Activated CD8-positive, alpha-beta memory T cell treated with anti-CD3 and anti-CD28 coated beads, Interleukin-2, amount 10 ng/mL, durations not matched to agents 7 days and 5 days (primary cell): Measurements from ENCODE around the gene EPS8L3. TPM values are rescaled to one million over a fixed set of nuclear protein-coding genes. Genes with fewer than 3 reads are reported as not detected.
"Not testable (repeated sequence)": the region's sequence is repeated elsewhere in the genome, so short reads cannot be mapped to it uniquely, and the experiment has no call there.

Source experiments
- ATAC-seq: fragments of 150-1000 bp; cut with Tn5 transposase; one replicate; pipeline ENCODE4 v1.10.0; 2021; ENCODE audit warnings: moderate library complexity
- CTCF ChIA-PET: fragments of 350-600 bp; sonication (Branson Sonifier 250); formaldehyde crosslinking; loops from one replicate; lab custom pipeline; 2021; ENCODE audit warnings: antibody characterized with exemption; lab: Charles Lee
- DNase-seq: peaks from one replicate; pipeline ENCODE4 v3.0.0-alpha.2; 2020
- H3K27ac Mint-ChIP-seq: one replicate; pipeline ENCODE4 v1.8.0; 2021; ENCODE audit warnings: mild to moderate bottlenecking, mixed read lengths
- H3K27me3 Mint-ChIP-seq: one replicate; pipeline ENCODE4 v1.8.0; 2021; ENCODE audit warnings: mixed read lengths
- H3K36me3 Mint-ChIP-seq: one replicate; pipeline ENCODE4 v1.8.0; 2021; ENCODE audit warnings: mild to moderate bottlenecking, mixed read lengths
- H3K4me1 Mint-ChIP-seq: one replicate; pipeline ENCODE4 v1.8.0; 2021; ENCODE audit warnings: mixed read lengths
- H3K4me3 Mint-ChIP-seq: one replicate; pipeline ENCODE4 v1.8.0; 2021; ENCODE audit warnings: mild to moderate bottlenecking, moderate library complexity, mixed read lengths
- H3K9me3 Mint-ChIP-seq: one replicate; pipeline ENCODE4 v1.8.0; 2022; ENCODE audit warnings: low read depth, mixed read lengths
- total RNA-seq, 2 experiments: library from RNA; stranded (reverse); gene quantifications; one replicate each; pipeline ENCODE4 v1.2.3, GENCODE V29; 2021

EPS8L3 gene
- total RNA-seq, 2 experiments from 2014 or later = not detected

GRCh38 chr1:109772658-109773202, 9.0 kb upstream of the EPS8L3 start:
- Mint-ChIP-seq H3K27me3 (peaks cover 3% of the 10 kb centered on the region), H3K4me3 (no peak overlapping the region), H3K36me3 (no peaks in the 10 kb centered on the region), H3K27ac (no peak overlapping the region), H3K9me3 (no peaks in the 10 kb centered on the region), H3K4me1 (peaks cover 8% of the 10 kb centered on the region)
- no peak for DNase-seq
- ATAC-seq = no peak
- CTCF ChIA-PET = interaction anchor here (1.5 to 24.4 kb wide), 10 partner anchors 12 to 240 kb away, joined by 4 to 790 read pairs (median 26); partner anchors contain the start of gene AHCYL1

DNA sequence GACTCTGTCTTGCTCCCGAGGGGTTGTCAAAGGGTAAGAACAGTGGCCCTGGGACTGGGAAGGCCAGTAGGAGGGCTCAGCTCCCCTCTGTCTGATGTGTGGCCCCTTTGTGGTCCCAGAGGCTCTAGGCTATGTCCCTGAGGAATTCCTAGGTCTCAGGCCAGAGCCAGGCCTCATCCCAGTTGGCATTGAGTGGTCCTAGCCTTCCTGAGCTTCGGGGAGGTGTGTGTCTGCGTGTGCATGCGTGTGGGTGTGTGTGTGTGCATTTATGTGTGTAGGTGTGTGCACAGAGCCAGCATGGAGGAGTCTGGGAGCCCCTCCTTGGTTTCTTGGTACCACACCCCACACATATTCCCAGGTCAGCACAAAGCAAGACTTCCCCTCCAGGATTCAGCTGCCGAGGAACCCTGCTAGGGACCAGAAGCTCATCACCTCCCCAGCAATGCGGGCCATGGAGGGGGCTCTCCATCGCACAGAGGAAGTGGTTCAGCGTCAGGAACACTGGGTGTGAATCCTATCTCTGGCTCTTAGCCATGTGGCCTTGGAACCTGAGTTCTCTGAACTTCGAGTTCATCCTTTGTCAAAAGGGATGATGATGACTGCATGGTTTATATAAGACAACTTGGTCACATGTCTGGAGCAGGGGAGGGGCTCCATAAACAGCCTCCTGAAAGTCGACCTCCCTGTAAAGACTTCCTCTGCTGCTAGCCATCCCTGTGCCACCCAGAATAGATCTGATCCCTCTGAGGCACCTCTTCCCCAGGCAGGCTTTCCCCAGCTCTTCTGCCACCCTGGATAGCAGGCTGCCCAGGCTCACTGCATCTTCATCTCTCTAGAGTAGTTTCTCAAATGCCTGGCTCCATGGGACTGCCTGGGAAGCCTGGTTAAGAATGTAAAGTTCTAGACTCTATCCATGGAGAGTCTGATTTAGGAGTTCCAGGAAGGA, 8.3 kb upstream of the EPS8L3 start:
- Mint-ChIP-seq H3K27ac (no peak overlapping the region), H3K36me3 (no peaks in the 10 kb centered on the region), H3K9me3 (no peaks in the 10 kb centered on the region), H3K4me1 (peaks cover 3% of the 10 kb centered on the region), H3K4me3 (no peak overlapping the region), H3K27me3 (peaks cover 3% of the 10 kb centered on the region)
- no peak for ATAC-seq
- CTCF ChIA-PET = interaction anchor here (1.5 to 24.4 kb wide), 6 partner anchors 10 to 226 kb away, joined by 3 to 790 read pairs (median 91); partner anchors contain the start of gene AHCYL1
- DNase-seq = no peak

DNA sequence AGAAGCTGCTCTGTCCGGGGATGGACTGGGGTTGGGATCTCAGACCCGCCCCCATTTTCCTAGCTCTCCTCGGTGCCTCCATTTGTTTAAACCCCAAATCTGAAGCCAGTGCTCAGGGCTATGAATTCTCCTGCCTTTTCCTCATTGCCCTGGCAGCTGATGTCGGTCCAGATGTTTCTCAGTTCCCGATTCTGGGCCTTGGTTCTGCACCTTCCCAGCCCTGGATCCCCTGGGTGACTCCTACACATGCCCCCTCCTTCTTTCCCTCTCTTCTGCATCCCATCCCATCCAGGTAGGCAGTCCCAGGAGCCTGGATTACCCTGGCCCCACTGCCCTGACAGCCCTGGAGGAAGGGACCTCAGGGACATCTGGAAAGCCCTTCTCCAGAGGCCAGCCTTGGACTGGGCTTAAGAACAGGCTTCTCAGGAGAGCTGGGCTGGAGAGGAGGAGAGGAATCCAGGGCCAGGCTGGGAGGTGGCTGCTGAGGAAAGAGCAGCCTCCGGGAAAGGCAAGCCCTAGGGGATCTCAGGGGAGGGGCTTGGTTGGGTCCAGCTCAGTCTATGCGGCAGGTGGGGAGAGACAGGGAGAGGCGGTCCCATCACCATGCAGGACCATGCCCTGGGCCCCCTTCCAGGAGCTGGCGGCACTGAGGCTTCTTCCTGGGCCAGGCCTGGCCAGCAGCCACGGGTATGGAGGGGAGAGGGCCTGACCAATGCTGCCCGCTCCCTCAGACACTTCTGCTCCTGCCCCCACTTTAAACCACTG, 6.8 kb upstream of the EPS8L3 start:
- no peaks in the 10 kb centered on the region for H3K9me3 Mint-ChIP-seq
- no peaks in the 10 kb centered on the region for H3K27me3 Mint-ChIP-seq
- H3K27ac Mint-ChIP-seq = no peak overlapping the region
- ATAC-seq (no peak), DNase-seq (no peak)
- H3K4me1 Mint-ChIP-seq = peaks cover 3% of the 10 kb centered on the region
- H3K4me3 Mint-ChIP-seq = no peak overlapping the region
- no peaks in the 10 kb centered on the region for H3K36me3 Mint-ChIP-seq
- CTCF ChIA-PET = interaction anchor here (0.8 to 24.4 kb wide), 6 partner anchors 11 to 241 kb away, joined by 3 to 790 read pairs (median 28); partner anchors contain the start of gene AHCYL1

- H3K4me1 Mint-ChIP-seq = peaks cover 3% of the 10 kb centered on the region
- no peak for ATAC-seq
- H3K4me3 Mint-ChIP-seq = no peak overlapping the region
- no peak overlapping the region for H3K27ac Mint-ChIP-seq
- no peaks in the 10 kb centered on the region for H3K9me3 Mint-ChIP-seq
- no peaks in the 10 kb centered on the region for H3K27me3 Mint-ChIP-seq
- DNase-seq = no peak
- CTCF ChIA-PET = interaction anchor here (0.9 to 24.4 kb wide), 4 partner anchors 52 to 213 kb away, joined by 3 to 790 read pairs (median 160); partner anchors contain the start of gene AHCYL1
- no peaks in the 10 kb centered on the region for H3K36me3 Mint-ChIP-seq
Measured at GRCh38 chr1:109769330-109770078, 5.8 kb upstream of the EPS8L3 start.

GRCh38 chr1:109768820-109769219, 5.1 kb upstream of the EPS8L3 start:
- no peak for DNase-seq
- H3K9me3 Mint-ChIP-seq = no peaks in the 10 kb centered on the region
- CTCF ChIA-PET = interaction anchor here (1.3 to 24.4 kb wide), 3 partner anchors 111 to 213 kb away, joined by 3 to 790 read pairs (median 269); partner anchors contain the start of gene AHCYL1
- H3K36me3 Mint-ChIP-seq = no peaks in the 10 kb centered on the region
- no peak overlapping the region for H3K27ac Mint-ChIP-seq
- no peak for ATAC-seq
- no peaks in the 10 kb centered on the region for H3K27me3 Mint-ChIP-seq
- peaks cover 3% of the 10 kb centered on the region for H3K4me1 Mint-ChIP-seq
- H3K4me3 Mint-ChIP-seq = no peak overlapping the region

DNA sequence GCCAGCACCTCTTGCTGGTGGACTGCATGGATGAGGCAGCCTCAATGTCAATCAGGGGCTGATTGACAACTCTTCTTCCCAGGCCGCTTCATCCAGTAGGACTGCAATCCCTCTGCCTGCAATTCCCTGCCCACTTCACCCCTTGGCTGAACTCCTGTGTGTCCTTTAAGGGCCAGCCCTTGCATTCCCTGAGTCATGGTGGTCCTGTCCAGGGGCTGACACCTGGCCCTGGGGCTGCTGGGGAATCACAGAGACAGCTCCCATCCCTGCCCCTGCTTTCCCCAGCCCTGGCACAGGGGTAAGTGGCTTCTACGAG, 4.6 kb upstream of the EPS8L3 start:
- DNase-seq (no peak), ATAC-seq (no peak)
- Mint-ChIP-seq H3K9me3 (no peaks in the 10 kb centered on the region), H3K27ac (no peak overlapping the region), H3K4me1 (peaks cover 3% of the 10 kb centered on the region), H3K27me3 (no peaks in the 10 kb centered on the region), H3K4me3 (no peak overlapping the region), H3K36me3 (no peaks in the 10 kb centered on the region)
- CTCF ChIA-PET = interaction anchor here (1.3 to 24.4 kb wide), 3 partner anchors 110 to 214 kb away, joined by 3 to 790 read pairs (median 269); partner anchors contain the start of gene AHCYL1

- no peak overlapping the region for H3K4me3 Mint-ChIP-seq
- no peaks in the 10 kb centered on the region for H3K27me3 Mint-ChIP-seq
- no peaks in the 10 kb centered on the region for H3K9me3 Mint-ChIP-seq
- no peak for DNase-seq
- no peaks in the 10 kb centered on the region for H3K36me3 Mint-ChIP-seq
- peaks cover 3% of the 10 kb centered on the region for H3K4me1 Mint-ChIP-seq
- CTCF ChIA-PET = interaction anchor here (1.3 to 24.4 kb wide), 3 partner anchors 110 to 214 kb away, joined by 3 to 790 read pairs (median 269); partner anchors contain the start of gene AHCYL1
- no peak overlapping the region for H3K27ac Mint-ChIP-seq
- no peak for ATAC-seq
Measured at GRCh38 chr1:109767637-109768334, 4.1 kb upstream of the EPS8L3 start.

DNA sequence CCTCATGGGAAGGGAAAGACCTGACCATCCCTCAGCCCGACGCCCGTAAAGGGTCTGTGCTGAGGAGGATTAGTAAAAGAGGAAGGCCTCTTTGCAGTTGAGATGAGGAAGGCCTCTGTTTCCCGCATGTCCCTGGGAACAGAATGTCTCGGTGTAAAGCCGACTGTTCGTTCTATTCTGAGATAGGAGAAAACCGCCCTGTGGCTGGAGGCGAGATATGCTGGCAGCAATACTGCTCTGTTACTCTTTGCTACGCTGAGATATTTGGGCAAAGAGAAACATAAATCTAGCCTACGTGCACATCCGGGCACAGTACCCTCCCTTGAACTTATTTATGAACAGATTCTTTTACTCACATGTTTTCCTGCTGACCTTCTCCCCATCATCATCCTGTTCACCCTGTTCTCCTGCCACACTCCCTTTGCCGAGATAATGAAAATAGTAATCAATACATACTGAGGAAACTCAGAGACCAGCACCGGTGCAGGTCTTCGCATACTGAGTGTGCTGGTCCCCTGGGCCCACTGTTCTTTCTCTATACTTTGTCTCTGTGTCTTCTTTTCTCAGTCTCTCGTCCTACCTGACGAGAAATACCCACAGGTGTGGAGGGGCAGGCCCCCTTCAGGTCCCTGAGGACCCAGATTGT, 3.4 kb upstream of the EPS8L3 start:
- ATAC-seq, H3K27ac Mint-ChIP-seq: not testable (repeated sequence)

DNA sequence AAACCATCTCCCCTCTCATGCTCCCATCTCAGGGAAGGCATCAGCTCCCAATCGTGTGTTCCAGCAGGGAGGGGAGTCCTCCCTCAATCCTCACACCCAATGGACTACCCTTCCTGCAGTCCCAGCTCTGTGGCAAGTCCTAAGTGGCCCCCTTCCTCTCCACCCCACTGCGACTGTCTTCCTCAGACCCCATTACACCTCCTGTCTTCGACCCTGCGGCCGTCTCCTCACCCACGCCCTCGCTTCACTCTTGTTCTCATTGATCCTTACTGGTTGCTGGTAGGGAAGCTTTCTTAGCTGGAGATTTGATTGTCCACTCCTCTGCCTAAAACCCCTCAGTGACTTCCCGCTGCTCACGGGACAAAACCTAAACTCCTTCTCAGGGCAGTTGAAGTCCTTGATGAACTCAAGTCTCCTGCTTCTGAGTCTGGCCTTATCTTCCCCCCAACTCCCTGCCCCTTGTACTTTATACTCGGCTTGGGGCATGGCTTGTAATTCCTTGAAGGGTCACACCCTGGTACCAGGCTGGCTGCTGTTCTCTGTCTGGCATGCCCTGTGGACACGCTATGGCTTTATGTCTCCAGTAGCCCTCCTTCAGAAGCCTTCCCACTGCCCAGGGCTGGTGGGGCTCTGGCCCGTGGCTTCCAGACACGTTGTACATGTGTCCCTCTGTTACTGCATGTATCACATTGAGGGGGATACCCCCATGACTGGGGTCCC, 2.3 kb upstream of the EPS8L3 start:
- Mint-ChIP-seq H3K27ac (no peak overlapping the region), H3K9me3 (no peaks in the 10 kb centered on the region), H3K4me1 (no peaks in the 10 kb centered on the region), H3K4me3 (no peak overlapping the region), H3K36me3 (no peaks in the 10 kb centered on the region), H3K27me3 (no peaks in the 10 kb centered on the region)
- DNase-seq (no peak), ATAC-seq (no peak)
- CTCF ChIA-PET = interaction anchor here (0.9 to 2.4 kb wide), 3 partner anchors 11 to 218 kb away, joined by 3 to 9 read pairs (median 4); partner anchors contain the start of gene GSTM4

More for the DNA sequence above, 3.4 kb upstream of the EPS8L3 start:
- H3K36me3 Mint-ChIP-seq, H3K27me3 Mint-ChIP-seq, H3K4me3 Mint-ChIP-seq, CTCF ChIA-PET, DNase-seq, H3K9me3 Mint-ChIP-seq, H3K4me1 Mint-ChIP-seq: not testable (repeated sequence)

GRCh38 chr1:109765483-109765815, 1.7 kb upstream of the EPS8L3 start:
- CTCF ChIA-PET = interaction anchor here (0.9 to 2.4 kb wide), 3 partner anchors 11 to 218 kb away, joined by 3 to 9 read pairs (median 4); partner anchors contain the start of gene GSTM4

More at GRCh38 chr1:109765483-109765815, 1.7 kb upstream of the EPS8L3 start:
- Mint-ChIP-seq H3K27ac (no peak overlapping the region), H3K4me1 (no peaks in the 10 kb centered on the region), H3K27me3 (no peaks in the 10 kb centered on the region), H3K9me3 (no peaks in the 10 kb centered on the region), H3K4me3 (no peak overlapping the region), H3K36me3 (no peaks in the 10 kb centered on the region)
- ATAC-seq (no peak), DNase-seq (no peak)
